Thyroid gland (tissue), 4 donors: ENCODE results near the gene BEST4.
"Not testable (repeated sequence)": the region's sequence is repeated elsewhere in the genome, so short reads cannot be mapped to it uniquely, and the experiment has no call there.

Experiments used
- POLR2A ChIP-seq, 2 donors: fragments of 450-650 bp; IDR thresholded peaks; one replicate each; pipeline ENCODE4 v1.6.1; 2017; ENCODE audit warnings: antibody characterized with exemption in 2 of 2, mild to moderate bottlenecking in 2 of 2, moderate library complexity in 1 of 2
- TF ChIP-seq, protein P1 (sequence below), 6 experiments: fragments of 200-600 bp in 3 of 6; fragments of 450-650 bp in 3 of 6; sonication (generic) in 3 of 6; IDR thresholded peaks; one replicate each; pipeline ENCODE4 v1.5.1; 2016 to 2019; ENCODE audit warnings: antibody characterized with exemption in 6 of 6, mild to moderate bottlenecking in 2 of 6, inconsistent platforms in 1 of 6, moderate library complexity in 1 of 6

DNA sequence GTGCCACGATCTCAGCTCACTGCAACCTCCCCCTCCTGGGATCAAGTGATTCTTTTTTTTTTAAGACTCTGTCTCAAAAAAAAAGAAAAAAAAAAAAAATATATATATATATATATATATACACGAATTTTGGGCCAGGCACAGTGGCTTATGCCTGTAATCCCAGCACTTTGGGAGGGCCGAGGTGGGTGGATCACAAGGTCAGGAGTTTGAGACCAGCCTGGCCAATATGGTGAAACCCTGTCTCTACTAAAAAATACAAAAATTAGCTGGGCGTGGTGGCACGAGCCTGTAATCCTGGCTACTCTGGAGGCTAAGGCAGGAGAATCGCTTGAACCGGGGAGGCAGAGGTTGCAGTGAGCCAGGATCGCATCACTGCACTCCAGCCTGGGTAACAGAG is 9.9 kb upstream of the BEST4 start:
- TF ChIP-seq, protein P1, sequence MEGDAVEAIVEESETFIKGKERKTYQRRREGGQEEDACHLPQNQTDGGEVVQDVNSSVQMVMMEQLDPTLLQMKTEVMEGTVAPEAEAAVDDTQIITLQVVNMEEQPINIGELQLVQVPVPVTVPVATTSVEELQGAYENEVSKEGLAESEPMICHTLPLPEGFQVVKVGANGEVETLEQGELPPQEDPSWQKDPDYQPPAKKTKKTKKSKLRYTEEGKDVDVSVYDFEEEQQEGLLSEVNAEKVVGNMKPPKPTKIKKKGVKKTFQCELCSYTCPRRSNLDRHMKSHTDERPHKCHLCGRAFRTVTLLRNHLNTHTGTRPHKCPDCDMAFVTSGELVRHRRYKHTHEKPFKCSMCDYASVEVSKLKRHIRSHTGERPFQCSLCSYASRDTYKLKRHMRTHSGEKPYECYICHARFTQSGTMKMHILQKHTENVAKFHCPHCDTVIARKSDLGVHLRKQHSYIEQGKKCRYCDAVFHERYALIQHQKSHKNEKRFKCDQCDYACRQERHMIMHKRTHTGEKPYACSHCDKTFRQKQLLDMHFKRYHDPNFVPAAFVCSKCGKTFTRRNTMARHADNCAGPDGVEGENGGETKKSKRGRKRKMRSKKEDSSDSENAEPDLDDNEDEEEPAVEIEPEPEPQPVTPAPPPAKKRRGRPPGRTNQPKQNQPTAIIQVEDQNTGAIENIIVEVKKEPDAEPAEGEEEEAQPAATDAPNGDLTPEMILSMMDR (IDR thresholded peaks at IDR 0.05): not testable (repeated sequence)
- TF ChIP-seq POLR2A (IDR thresholded peaks at IDR 0.05): not testable (repeated sequence)
